Measurements from ENCODE around the gene NPHP4.
"Not testable (repeated sequence)": the region's sequence is repeated elsewhere in the genome, so short reads cannot be mapped to it uniquely, and the experiment has no call there.

NPHP4 gene

DNA sequence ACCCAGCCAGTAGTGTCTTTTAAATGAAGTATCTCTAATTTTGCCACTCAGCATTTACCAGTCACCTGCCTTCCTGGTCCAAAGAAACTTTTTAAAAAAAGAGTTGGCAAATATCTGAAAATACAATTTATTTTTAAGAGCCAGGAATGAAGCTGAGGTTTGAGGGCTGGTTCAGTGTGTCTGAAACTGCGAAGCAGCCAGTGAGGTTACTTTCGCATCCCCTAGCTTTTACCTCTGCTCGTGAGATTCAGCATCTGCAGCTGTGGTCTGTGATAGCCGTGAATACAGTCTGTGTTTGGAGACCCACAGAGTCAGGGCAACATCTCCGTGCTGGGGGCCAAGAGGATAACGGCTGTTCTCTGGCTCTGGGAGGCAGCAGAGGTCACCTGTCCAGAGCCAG, 32.2 kb upstream of the NPHP4 start:
- FAIRE-seq (no peak), DNase-seq (ENCODE audit: low spot score) (no peak)

DNA sequence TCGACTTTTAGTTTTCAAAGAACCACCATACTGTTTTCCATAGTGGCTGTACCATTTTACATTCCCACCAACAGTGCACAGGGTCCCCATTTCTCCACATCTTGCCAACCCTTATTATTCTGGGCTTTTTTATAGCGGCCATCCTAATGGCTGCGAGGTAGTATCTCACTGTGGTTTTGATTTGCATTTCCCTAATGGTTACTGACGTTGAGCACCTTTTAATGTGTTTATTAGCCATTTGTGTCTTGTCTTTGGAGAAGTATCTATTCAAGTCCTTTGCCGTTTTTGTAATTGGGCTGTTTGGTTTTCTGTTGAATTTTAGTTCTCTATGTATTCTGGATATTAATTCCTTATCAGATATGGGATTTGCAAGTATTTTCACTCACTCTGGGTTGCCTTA, 31.1 kb upstream of the NPHP4 start:
- no peak for DNase-seq (ENCODE audit: low spot score)
- no peak for FAIRE-seq

DNA sequence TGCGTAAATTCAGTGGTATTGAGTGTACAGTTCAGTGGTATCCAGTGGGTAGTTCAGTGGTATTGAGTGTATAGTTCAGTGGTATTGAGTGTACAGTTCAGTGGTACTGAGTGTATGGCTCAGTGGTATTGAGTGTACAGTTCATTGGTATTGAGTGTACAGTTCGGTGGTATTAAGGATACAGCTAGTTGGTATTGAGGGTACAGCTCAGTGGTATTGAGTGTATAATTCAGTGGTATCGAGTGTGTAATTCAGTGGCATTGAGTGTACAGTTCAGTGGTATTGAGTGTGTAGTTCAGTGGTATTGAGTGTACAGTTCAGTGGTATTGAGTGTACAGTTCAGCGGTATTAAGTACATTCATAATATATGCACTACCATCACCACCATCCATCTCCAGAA, 30.0 kb upstream of the NPHP4 start:
- FAIRE-seq (peak; percentile 76), DNase-seq (ENCODE audit: low spot score) (no peak)

DNA sequence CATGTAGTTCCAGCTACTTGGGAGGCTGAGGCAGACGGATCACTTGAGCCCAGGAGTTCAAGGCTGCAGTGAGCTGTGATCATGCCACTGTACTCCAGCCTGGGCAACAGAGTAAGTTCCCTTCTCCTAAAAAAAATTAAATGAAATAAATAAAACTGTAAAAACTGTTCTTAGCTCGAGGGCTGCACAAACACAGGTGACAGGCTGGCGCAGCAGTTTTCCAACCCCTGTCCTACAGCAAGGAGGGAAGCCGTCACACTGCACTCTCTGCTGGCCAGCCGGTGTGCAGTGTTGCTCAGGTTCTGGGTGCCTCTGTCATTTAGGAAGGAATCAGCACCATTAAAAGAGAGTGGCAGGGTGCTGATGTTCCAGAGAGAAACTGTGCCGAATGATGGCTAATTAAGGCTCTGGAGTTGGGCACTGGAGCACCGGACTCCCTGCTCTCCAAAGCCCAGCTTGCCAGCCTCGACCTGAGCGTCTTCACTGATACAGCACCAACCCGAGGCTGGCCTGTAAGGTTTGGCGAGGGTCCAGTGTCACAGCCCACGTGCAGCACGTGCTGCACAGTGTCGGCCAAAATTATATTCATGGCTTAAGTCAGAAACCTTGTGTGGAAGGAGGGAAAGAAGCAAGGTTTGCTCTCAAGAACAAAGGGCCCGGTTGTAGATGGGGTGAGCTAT, 27.1 kb upstream of the NPHP4 start:
- DNase-seq (ENCODE audit: low spot score) (no peak), FAIRE-seq (no peak)

DNA sequence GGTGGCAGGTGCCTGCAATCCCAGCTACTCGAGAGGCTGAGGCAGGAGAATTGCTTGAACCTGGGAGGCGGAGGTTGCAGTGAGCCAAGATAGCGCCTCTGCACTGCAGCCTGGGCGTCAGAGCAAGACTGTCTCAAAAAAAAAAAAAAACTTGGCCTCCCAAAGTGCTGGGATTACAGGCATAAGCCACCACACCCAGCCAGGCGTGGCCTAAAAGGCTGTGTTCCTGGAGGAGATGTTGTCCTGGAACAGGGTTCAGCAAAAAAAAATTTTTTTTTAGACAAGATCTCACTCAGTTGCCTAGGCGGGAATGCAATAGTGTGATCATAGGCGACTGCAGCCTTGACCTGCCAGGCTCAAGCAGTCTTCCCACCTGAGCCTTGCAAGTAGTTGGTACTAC, 25.4 kb upstream of the NPHP4 start:
- not testable (repeated sequence) for DNase-seq (ENCODE audit: low spot score); FAIRE-seq

DNA sequence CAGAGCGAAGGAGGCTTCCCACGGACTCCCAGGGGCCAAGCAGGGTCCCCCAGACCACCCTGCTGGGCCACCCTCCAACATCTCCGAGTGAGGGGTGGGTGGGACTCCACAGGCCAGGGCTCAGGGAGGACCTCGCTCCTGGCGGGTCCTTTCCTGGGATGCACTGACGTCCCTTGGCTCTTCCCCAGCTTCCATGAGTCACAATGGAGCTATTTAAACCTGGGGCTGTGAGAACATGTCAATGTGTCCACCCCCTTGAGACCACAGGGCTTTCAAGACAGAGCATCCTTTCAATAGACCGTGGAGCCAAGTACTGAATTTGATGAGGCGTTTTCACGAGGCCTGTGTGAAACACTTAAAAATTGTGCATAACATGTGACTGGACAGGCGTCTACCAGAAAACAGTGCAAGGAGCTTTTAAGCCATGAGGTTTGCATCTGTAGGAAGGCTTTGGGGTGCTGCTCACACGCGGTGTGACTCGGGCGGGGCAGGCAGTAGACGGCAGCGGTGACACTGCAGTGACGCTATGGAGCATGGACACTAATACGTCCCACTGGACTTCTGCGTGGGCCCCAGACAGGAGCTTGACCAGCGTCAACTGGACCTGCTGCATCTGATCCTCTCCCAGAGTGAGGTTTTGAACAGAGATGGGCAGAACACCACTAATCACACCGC, 24.1 kb upstream of the NPHP4 start:
- FAIRE-seq (no peak), DNase-seq (ENCODE audit: low spot score) (peak; percentile 85)

DNA sequence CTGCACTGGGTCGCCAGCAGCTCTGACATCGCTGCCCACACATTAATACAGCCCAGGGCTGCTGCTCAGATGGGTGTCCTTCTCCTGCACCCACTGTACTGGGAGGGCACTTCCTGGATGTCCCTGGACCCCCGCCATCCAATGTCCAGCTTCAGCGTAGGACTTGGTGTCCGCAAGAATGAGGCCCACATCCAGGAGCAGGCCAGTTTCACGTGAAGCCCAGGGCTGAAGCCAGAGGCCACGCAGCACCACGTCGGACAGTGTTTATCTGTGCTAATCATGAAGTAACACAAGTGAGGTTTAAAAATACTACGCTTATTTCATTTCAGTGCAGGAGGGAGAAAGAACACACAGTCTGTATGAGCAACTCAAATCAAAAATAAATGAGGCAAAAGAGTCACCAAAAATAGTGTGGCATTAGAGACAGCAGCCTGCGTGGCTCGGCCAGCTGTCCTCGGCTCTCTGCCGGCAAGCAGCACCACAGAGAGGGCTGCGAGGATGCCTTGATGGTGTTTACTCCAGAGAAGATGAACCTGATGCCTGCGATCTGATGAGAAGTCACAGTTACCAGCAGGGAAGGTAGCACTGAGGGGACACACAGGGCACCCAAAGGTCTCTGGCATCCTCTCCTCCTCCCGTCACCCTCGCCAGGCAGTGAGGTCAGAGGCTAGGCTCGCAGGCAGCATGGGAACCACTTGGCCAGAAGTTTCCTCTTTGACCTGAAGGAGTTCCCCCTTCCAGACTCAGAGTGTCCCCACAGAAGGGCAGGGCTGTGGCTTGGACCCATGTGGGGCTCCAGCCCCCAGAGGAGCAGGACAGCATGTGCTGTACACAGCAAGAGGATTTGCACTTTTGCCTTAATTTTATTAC, 22.1 kb upstream of the NPHP4 start:
- DNase-seq (ENCODE audit: low spot score), result no peak
- FAIRE-seq, result no peak

DNA sequence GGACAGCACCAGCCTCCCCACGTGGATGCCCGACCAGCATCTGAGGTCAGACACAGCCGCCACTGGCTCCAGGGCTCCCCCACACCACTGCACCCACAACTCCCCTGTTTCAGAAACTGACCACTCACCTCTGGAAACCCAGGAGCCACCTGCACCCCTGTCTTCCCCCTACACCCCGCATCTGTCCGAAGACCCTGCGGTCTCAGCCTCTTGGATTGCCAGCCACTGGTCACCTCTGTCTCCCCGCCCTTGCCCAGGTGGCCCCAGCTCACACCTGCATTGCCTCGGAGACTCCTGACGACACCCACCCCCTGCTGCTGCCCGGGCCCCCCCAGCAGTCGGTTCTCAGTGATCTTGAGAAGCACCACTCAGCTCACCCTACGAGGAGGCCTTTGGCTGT, 21.3 kb upstream of the NPHP4 start:
- DNase-seq (ENCODE audit: low spot score) (no peak), FAIRE-seq (no peak)

DNA sequence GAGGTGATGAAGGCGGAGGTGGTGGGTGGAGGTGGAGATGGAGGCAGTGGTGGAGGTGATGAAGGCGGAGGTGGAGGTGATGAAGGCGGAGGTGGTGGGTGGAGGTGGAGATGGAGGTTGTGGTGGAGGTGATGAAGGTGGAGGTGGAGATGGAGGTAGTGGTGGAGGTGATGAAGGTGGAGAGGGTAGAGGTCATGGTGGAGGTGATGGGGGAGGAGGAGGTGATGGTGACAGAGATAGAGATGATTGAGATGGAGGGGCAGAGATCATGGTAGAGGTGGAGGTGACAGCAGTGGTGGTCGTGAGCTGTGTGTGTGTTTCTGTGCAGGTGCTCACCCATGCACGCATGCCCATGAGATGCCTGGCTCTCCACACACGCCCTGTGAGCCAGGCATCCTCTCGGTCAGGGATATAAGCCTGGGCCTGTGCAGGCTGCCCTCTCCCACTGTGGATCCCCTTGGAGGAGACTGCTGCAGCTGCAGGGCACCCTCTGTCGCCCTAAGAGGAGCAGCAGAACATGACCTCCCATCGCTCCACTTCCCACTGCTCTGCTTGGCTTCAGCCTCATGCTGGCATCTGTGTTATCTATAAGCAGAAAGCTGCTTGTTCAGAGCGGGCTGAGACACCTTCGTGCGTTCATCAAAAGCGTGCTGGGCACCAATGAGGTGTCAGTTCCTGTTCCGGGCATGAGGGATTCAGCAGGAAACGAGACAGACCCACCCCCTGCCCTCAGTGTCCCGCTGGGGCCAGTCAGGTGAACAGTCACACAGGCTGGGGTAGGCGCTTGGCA, 20.5 kb upstream of the NPHP4 start:
- no peak for DNase-seq (ENCODE audit: low spot score)
- no peak for FAIRE-seq

DNA sequence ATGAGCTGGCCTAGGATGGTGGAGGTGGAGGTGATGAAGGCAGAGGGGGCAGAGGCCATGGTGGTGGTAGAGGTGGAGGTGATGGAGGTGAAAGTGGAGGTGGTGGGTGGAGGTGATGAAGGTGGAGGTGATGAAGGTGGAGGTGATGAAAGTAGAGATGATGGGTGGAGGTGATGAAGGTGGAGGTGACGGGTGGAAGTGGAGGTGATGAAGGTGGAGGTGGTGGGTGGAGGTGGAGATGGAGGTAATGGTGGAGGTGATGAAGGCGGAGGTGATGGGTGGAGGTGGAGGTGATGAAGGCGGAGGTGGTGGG, 19.7 kb upstream of the NPHP4 start:
- DNase-seq (ENCODE audit: low spot score), result no peak
- FAIRE-seq, result no peak

DNA sequence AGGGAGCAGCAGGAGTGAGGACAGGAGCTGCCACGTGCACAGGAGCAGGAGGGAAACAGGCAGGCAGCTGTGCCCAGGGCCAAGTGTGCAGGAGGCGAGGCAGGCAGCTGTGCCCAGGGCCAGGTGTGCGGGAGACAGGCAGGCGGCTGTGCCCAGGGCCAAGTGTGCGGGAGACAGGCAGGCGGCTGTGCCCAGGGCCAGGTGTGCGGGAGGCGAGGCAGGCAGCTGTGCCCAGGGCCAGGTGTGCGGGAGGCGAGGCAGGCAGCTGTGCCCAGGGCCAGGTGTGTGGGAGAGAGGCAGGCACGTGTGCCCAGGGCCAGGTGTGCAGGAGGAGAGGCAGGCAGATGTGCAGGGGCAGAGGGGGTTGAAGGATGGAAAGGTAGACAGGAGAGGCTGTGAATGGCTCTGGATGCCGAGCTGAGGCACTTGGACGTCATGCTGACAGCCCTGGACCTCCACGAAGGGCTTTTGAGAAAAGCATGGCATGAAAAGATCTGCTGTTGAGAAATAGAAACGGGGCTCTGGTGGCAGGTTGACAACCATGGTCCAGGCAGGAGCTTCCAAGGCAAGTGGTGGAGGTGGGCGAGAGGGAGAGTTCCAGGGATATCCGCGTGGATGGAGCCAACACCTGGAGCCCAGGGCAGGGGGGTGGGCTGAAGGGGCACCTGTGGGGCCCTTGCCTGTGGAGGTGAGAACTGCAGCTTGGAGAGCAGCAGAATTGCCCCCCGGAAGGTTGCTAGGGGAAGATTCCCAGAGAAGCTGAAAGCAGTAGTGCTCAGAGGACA, 19.1 kb upstream of the NPHP4 start:
- FAIRE-seq, result no peak
- DNase-seq (ENCODE audit: low spot score), result no peak

DNA sequence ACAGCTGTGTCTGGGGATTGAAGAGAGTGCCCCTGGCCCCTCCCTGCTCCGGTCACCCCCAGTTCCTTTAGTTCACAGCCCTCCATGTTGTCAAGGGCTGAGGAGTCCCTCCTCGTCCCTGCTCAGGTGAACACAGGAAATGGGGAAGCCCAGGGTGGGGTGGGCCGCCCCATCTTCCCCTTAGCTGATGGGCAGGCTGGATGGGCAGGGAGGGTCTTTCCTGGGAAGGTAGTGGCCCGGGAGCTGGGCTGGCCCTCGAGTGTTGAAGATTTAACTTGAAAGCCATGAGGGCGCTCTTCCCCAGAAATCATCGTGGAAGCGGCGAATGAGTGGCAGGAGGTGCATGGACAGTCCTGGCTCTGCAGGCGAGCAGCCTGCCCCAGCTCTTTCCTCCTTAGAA, 18.3 kb upstream of the NPHP4 start:
- no peak for FAIRE-seq

DNA sequence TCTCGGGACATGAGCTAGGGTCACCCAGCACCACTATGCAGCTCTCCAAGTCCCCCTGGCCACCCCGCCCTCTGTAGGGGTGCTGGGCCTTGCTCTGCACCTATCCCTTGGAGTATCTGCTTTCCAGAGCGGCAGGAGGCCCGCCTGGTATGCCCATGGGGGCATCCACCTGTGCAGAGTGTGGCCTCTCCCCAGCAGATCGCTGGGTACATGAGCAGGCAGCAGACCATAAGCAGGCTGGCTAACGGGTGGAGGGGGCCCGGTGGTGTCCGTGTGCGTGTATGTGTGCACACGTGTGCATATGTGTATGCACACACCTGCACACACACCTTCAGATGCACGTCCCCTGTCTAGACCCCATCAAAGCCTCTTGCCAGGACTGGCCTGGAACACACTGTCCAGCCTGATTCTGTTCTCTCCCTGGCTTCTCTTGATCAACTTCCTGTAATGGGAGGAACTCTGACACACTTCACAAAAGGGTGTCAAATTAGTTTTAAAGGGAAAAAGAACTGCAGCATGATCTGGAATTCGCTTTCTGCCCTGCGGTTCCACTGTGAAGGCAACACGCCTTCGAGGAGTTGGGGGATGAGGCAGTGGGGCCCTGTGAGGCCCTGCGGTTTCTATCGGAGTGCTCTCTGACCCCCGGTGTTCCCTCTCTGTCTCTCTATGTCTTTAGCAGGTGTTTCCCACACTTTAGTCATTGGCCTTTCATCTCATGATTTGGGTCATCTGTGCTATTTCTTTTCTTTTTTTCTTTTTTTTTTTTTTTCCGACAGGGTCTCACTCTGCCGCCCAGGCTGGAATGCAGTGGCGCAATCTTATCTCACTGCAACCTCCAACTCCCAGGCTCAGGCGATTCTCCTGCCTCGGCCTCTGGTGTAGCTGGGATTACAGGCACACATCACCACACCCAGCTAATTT, 17.2 kb upstream of the NPHP4 start:
- FAIRE-seq (no peak), DNase-seq (ENCODE audit: low spot score) (no peak)

More for the DNA sequence above, 18.3 kb upstream of the NPHP4 start:
- DNase-seq (ENCODE audit: low spot score), result no peak

DNA sequence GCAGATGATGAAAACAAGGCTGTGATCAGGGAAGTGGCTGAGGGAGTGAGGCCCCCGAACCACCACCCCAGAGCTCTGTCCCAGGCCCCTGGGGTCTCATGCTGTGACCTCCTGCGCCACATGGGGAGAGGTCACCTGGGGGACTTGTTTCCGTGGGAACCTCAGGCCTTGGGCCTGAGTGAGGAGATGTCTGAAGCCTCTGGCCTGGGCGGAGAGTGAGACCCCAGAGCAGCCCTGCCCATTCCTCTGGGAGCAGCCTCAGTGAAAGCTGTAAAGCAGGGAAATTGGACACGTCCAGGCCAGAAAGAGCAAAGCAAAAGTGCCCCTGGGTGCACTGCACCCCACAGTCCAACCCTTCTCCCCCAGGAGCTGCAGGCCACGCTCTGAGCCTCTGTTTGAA, 16.5 kb upstream of the NPHP4 start:
- FAIRE-seq (no peak), DNase-seq (ENCODE audit: low spot score) (no peak)

DNA sequence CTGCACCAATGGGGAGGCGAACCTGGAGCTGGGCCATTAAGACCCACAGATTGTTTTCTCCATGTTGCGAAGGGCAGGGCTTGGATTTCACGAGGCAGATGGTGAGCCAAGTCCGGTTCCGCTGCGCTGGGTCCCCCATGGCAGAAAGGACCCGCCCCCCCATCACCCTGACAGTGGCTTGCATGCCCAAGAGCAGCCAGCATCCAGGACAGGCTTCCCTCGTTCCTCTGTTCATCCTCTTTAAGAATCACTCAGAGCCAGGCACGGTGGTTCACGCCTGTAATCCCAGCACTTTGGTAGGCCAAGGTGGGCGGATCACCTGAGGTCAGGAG, 15.8 kb upstream of the NPHP4 start:
- no peak for FAIRE-seq
- no peak for DNase-seq (ENCODE audit: low spot score)

DNA sequence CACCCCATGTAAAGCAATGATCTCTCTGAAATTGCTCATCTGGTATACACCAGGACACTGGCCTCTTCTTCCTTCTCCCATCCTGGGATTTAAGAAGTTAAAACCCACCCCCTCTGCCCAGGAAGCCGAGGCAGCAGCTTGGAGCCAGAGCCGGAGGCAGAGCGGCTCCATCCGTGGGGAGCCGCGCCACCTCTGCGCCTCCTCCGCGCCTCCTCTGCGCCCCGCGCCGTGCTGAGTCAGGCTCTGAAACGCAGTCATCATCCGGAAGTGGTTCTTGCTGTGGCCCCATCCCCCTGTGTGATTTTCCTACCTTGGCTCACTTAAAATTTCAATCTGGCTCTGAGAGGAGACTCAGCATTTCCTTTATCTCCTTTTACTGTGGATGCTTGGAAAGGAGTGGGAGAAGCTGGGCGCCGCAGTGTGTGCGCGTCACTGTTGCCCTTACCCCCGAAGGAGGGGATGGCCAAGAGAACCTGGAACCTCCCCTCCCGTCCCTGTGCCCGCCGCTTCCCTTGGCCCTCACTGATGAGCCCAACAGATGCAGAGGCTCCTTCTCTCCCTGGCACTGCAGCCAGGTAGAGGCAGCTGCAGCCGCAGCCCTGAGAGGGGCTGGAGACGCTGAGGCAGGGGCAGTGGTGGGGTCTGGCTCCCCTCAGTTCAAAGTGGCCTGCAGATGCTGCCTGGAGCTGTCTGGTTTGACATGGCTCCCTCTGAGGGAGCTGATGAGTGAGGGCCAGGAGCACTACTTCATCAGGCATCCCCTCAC, 15.3 kb upstream of the NPHP4 start:
- DNase-seq (ENCODE audit: low spot score) (no peak), FAIRE-seq (no peak)

DNA sequence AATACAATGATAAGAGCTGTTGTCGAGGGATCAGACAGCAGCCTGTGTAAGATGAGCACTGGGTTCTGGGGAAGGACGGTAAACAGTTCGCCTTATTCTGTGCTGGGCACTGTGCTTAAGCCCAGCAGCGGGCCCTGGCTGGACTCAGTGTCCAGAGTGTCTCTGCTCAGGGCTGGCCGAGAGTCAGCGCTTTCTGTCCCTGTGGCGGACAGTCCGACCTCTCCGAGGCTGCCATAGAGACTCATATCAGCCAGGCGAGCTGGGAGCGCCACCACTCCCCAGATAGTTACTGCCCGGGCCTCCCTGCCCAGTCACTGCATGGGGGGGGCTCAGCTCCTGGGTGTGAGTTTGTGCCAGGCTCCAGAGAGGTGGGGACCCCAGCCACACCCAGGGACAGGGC, 14.7 kb upstream of the NPHP4 start:
- DNase-seq (ENCODE audit: low spot score), result no peak
- FAIRE-seq, result no peak

DNA sequence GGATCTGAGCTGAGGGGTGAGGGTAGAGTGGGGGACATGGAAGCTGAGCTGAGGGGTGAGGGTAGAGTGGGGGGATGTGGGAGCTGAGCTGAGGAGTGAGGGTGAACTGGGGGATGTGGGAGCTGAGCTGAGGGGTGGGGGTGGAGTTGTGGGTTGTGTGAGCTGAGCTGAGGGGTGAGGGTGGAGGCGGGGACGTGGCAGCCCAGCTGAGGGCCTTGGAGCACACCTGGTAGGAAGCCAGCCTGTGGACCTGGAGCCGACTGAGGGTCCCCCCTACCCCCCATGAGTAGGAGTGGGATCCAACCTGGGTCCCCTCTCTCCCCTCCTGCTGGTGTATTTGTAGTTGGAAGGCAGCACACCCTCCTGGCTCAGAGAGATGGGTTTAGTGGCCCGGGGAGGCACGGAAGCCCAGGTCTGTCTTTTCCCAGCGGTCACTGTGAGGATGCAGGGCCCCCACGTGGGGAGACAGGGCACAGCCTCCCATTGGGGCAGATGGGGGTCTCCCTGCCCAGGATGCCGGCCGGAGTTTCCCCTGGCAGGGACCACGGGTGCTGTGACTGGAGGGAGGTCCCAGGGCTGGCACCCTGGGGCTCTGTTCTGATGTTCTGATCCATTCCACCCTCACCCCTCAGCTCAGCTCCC, 13.2 kb upstream of the NPHP4 start:
- DNase-seq (ENCODE audit: low spot score) (no peak), FAIRE-seq (no peak)

All from urothelium cell line (cell line).